Measurements from ENCODE around the gene NUDT4. TPM values are rescaled to one million over a fixed set of nuclear protein-coding genes. Genes with fewer than 3 reads are reported as not detected.

NUDT4 gene
- total RNA-seq, 1 experiment from 2014 or later = 56.5 TPM

- TF ChIP-seq ZBTB43 (CRISPR knock-in tag; IDR thresholded peaks at IDR 0.05) (no peak), NFYB (CRISPR knock-in tag; conservative IDR thresholded peaks at IDR 0.05; ENCODE audit: low read depth) (0 out of 2 replicates have a peak, but pooled peaks have one; percentile 11), USF1 (CRISPR knock-in tag; IDR thresholded peaks at IDR 0.05) (no peak)
Measured at GRCh38 chr12:93441081-93441616, 63.4 kb downstream of the NUDT4 start (continued).

- Mint-ChIP-seq H3K27me3 (ENCODE audit: low read depth) (no peaks in the 10 kb centered on the region), H3K36me3 (no peaks in the 10 kb centered on the region), H3K4me1 (peaks cover 49% of the 10 kb centered on the region), H3K4me3 (peak within 1 kb of the TSS; percentile 95), H3K9me3 (no peaks in the 10 kb centered on the region), H3K27ac (peak within 1 kb of the TSS; percentile 99)
- POLR2A ChIA-PET = interaction anchor here (1.0 to 1.2 kb wide), 2 partner anchors 25 to 129 kb away, joined by 3 to 4 read pairs; partner anchors contain the start of gene MRPL42
- CTCF ChIA-PET = interaction anchor here (1.0 kb wide), 1 partner anchor 25 kb away, joined by 4 read pairs; the partner anchor contains the start of gene MRPL42
- DNase-seq (ENCODE audit: low spot score) = peak; percentile 94
- ATAC-seq = peak; percentile 86
- TF ChIP-seq PRDM15 (CRISPR knock-in tag; IDR thresholded peaks at IDR 0.05) = no peak
- no peak for TF ChIP-seq ZNF671 (CRISPR knock-in tag; IDR thresholded peaks at IDR 0.05)
- peak; percentile 79 for TF ChIP-seq ETV6 (CRISPR knock-in tag; IDR thresholded peaks at IDR 0.05)
- TF ChIP-seq ZMAT4 (CRISPR knock-in tag; IDR thresholded peaks at IDR 0.05) = no peak
- no peak for TF ChIP-seq AFF4 (CRISPR knock-in tag; IDR thresholded peaks at IDR 0.05; ENCODE audit: borderline replicate concordance)
- TF ChIP-seq RORB (CRISPR knock-in tag; IDR thresholded peaks at IDR 0.05) = no peak
- TF ChIP-seq AR (CRISPR knock-in tag; IDR thresholded peaks at IDR 0.05) = no peak
- TF ChIP-seq ZBTB21 (CRISPR knock-in tag; IDR thresholded peaks at IDR 0.05; ENCODE audit: borderline replicate concordance) = peak; percentile 74
- TF ChIP-seq ZNF416 (CRISPR knock-in tag; IDR thresholded peaks at IDR 0.05) = 0 out of 2 replicates have a peak, but pooled peaks have one; percentile 55
- peak; percentile 87 for TF ChIP-seq E2F5 (CRISPR knock-in tag; IDR thresholded peaks at IDR 0.05)
- TF ChIP-seq ZNF532 (CRISPR knock-in tag; IDR thresholded peaks at IDR 0.05; ENCODE audit: borderline replicate concordance) = no peak
- TF ChIP-seq PRRX2 (CRISPR knock-in tag; IDR thresholded peaks at IDR 0.05) = no peak
Measured at GRCh38 chr12:93441617-93442410, 64.1 kb downstream of the NUDT4 start, which contains the start of gene UBE2N. UBE2N (minus strand) TSS chr12:93441947; CDS start chr12:93441884, 63 bp downstream.
